GM18867 (cell line): ENCODE measurements around the gene MOSPD3.

Source experiments
- ATAC-seq: cut with Tn5 transposase; IDR thresholded peaks from one replicate; pipeline ENCODE4 v1.9.1; 2021; ENCODE audit warnings: mild to moderate bottlenecking, moderate library complexity; ENCODE audit not compliant: unreplicated experiment

MOSPD3 gene

GRCh38 chr7:100621554-100621953 is 9.2 kb downstream of the MOSPD3 start:
- no peak for ATAC-seq

GRCh38 chr7:100623951-100624824 is 11.8 kb downstream of the MOSPD3 start:
- ATAC-seq = no peak

- no peak for ATAC-seq
Measured at GRCh38 chr7:100626055-100626454, 13.7 kb downstream of the MOSPD3 start.

GRCh38 chr7:100626530-100627237 is 14.3 kb downstream of the MOSPD3 start:
- peak; percentile 85 for ATAC-seq

GRCh38 chr7:100627238-100627549 is 14.9 kb downstream of the MOSPD3 start:
- ATAC-seq = no peak

GRCh38 chr7:100629117-100629716 is 16.9 kb downstream of the MOSPD3 start:
- no peak for ATAC-seq

- no peak for ATAC-seq
Measured at GRCh38 chr7:100630066-100630465, 17.7 kb downstream of the MOSPD3 start.

GRCh38 chr7:100632951-100633717 is 20.8 kb downstream of the MOSPD3 start:
- ATAC-seq = peak; percentile 58

- no peak for ATAC-seq
Measured at GRCh38 chr7:100639995-100640516, 27.7 kb downstream of the MOSPD3 start.

- ATAC-seq = no peak
Measured at GRCh38 chr7:100640517-100641440, 28.4 kb downstream of the MOSPD3 start.

- ATAC-seq = no peak
Measured at GRCh38 chr7:100641463-100641859, 29.1 kb downstream of the MOSPD3 start, which contains the start of gene TFR2. TFR2 (minus strand) TSS chr7:100641552; CDS start chr7:100641509, 43 bp downstream.

GRCh38 chr7:100641860-100642533 is 29.7 kb downstream of the MOSPD3 start:
- no peak for ATAC-seq

- peak; percentile 74 for ATAC-seq
Measured at GRCh38 chr7:100642534-100642907, 30.2 kb downstream of the MOSPD3 start.

GRCh38 chr7:100649826-100650565 is 37.7 kb downstream of the MOSPD3 start:
- no peak for ATAC-seq

- no peak for ATAC-seq
Measured at GRCh38 chr7:100654908-100655831, 42.8 kb downstream of the MOSPD3 start.

GRCh38 chr7:100655908-100656674 is 43.8 kb downstream of the MOSPD3 start, which contains the start of gene ACTL6B:
ACTL6B (minus strand) TSS chr7:100656448; CDS start chr7:100656354, 94 bp downstream.
- no peak for ATAC-seq
